Mucosa of stomach (tissue), 1 donor: ENCODE data around the gene BTBD8.

Experiments
- H3K27me3 ChIP-seq: one replicate; pipeline ENCODE4 v1.7.0; 2013; ENCODE audit warnings: mild to moderate bottlenecking, low read length; ENCODE audit not compliant: control insufficient read depth, insufficient read depth
- H3K36me3 ChIP-seq: one replicate; pipeline ENCODE4 v1.7.0; 2013; ENCODE audit warnings: low read length; ENCODE audit not compliant: control insufficient read depth, insufficient read depth
- H3K4me1 ChIP-seq: one replicate; pipeline ENCODE4 v1.7.0; 2013; ENCODE audit warnings: mild to moderate bottlenecking, low read length; ENCODE audit not compliant: control insufficient read depth, insufficient read depth
- H3K4me3 ChIP-seq: one replicate; pipeline ENCODE4 v1.7.0; 2013; ENCODE audit warnings: low read length
- H3K9ac ChIP-seq: one replicate; pipeline ENCODE4 v1.7.0; 2013; ENCODE audit warnings: mild to moderate bottlenecking, low read length, moderate library complexity
- H3K9me3 ChIP-seq: one replicate; pipeline ENCODE4 v1.7.0; 2013; ENCODE audit warnings: mild to moderate bottlenecking, low read length, moderate library complexity; ENCODE audit not compliant: control insufficient read depth
- donor health status: Pancreatic carcinoma.

The BTBD8 gene

GRCh38 chr1:92210701-92211100 is 130.6 kb downstream of the BTBD8 start:
- H3K4me3 ChIP-seq: no peak overlapping the region
- H3K36me3 ChIP-seq: no peaks in the 10 kb centered on the region
- no peaks in the 10 kb centered on the region for H3K27me3 ChIP-seq
- no peaks in the 10 kb centered on the region for H3K4me1 ChIP-seq
- no peak overlapping the region for H3K9ac ChIP-seq
- no peaks in the 10 kb centered on the region for H3K9me3 ChIP-seq

GRCh38 chr1:92211166-92211565 is 131.0 kb downstream of the BTBD8 start:
- H3K9ac ChIP-seq: no peak overlapping the region
- no peaks in the 10 kb centered on the region for H3K36me3 ChIP-seq
- no peaks in the 10 kb centered on the region for H3K27me3 ChIP-seq
- no peak overlapping the region for H3K4me3 ChIP-seq
- H3K4me1 ChIP-seq: no peaks in the 10 kb centered on the region
- no peaks in the 10 kb centered on the region for H3K9me3 ChIP-seq

GRCh38 chr1:92217721-92218120 is 137.6 kb downstream of the BTBD8 start, which contains the start of gene C1orf146:
TSS of gene C1orf146 (plus strand) at chr1:92217915. CDS start at chr1:92231421, 13,506 bp downstream.
- Histone ChIP-seq H3K4me3 (no peak within 1 kb of the TSS), H3K27me3 (no peaks in the 10 kb centered on the region), H3K4me1 (no peaks in the 10 kb centered on the region), H3K9ac (no peak within 1 kb of the TSS), H3K9me3 (no peaks in the 10 kb centered on the region), H3K36me3 (no peaks in the 10 kb centered on the region)

GRCh38 chr1:92218559-92218958 is 138.4 kb downstream of the BTBD8 start:
- Histone ChIP-seq H3K9ac (no peak overlapping the region), H3K4me1 (no peaks in the 10 kb centered on the region), H3K9me3 (no peaks in the 10 kb centered on the region), H3K27me3 (no peaks in the 10 kb centered on the region), H3K36me3 (no peaks in the 10 kb centered on the region), H3K4me3 (no peak overlapping the region)

GRCh38 chr1:92219028-92219427 is 138.9 kb downstream of the BTBD8 start:
- H3K27me3 ChIP-seq: no peaks in the 10 kb centered on the region
- no peaks in the 10 kb centered on the region for H3K36me3 ChIP-seq
- H3K4me1 ChIP-seq: no peaks in the 10 kb centered on the region
- H3K4me3 ChIP-seq: no peak overlapping the region
- H3K9me3 ChIP-seq: no peaks in the 10 kb centered on the region
- no peak overlapping the region for H3K9ac ChIP-seq

- no peaks in the 10 kb centered on the region for H3K36me3 ChIP-seq
- H3K4me1 ChIP-seq: no peaks in the 10 kb centered on the region
- no peaks in the 10 kb centered on the region for H3K27me3 ChIP-seq
- no peak overlapping the region for H3K9ac ChIP-seq
- H3K9me3 ChIP-seq: no peaks in the 10 kb centered on the region
- H3K4me3 ChIP-seq: no peak overlapping the region
Observed at GRCh38 chr1:92228401-92228800, 148.3 kb downstream of the BTBD8 start.

GRCh38 chr1:92230736-92231135 is 150.6 kb downstream of the BTBD8 start:
- Histone ChIP-seq H3K4me3 (no peak overlapping the region), H3K9ac (no peak overlapping the region), H3K27me3 (no peaks in the 10 kb centered on the region), H3K36me3 (no peaks in the 10 kb centered on the region), H3K9me3 (no peaks in the 10 kb centered on the region), H3K4me1 (no peaks in the 10 kb centered on the region)
